ENCODE results near the gene TIAM2. TPM values are rescaled to one million over a fixed set of nuclear protein-coding genes. Genes with fewer than 3 reads are reported as not detected.
A peak's percentile ranks its signal among the peaks of the same experiment; 100 is the strongest.

The TIAM2 gene
- total RNA-seq, 1 donor from 2014 or later: 2.4 TPM

GRCh38 chr6:155003476-155003875 lies 8.4 kb downstream of the TIAM2 start:
- no peaks in the 10 kb centered on the region for H3K27me3 ChIP-seq (ENCODE audit: control insufficient read depth, insufficient read depth, low read length)
- no peak for FAIRE-seq
- no peak for TF ChIP-seq CTCF (IDR thresholded peaks at IDR 0.05; ENCODE audit: insufficient read depth, low read length, severe bottlenecking)
- no peaks in the 10 kb centered on the region for H3K36me3 ChIP-seq (ENCODE audit: control insufficient read depth, insufficient read depth, low read length)
- DNase-seq (ENCODE audit: low read depth): no peak
- H3K4me3 ChIP-seq (ENCODE audit: low read depth, low read length): no peak overlapping the region

- TF ChIP-seq CTCF (IDR thresholded peaks at IDR 0.05; ENCODE audit: insufficient read depth, low read length, severe bottlenecking): no peak
- Histone ChIP-seq H3K27me3 (ENCODE audit: control insufficient read depth, insufficient read depth, low read length) (no peaks in the 10 kb centered on the region), H3K36me3 (ENCODE audit: control insufficient read depth, insufficient read depth, low read length) (no peaks in the 10 kb centered on the region), H3K4me3 (ENCODE audit: low read depth, low read length) (no peak overlapping the region)
- DNase-seq (ENCODE audit: low read depth): peak; percentile 29
- FAIRE-seq: no peak
Measured at GRCh38 chr6:155004017-155004416, 8.9 kb downstream of the TIAM2 start.

DNA sequence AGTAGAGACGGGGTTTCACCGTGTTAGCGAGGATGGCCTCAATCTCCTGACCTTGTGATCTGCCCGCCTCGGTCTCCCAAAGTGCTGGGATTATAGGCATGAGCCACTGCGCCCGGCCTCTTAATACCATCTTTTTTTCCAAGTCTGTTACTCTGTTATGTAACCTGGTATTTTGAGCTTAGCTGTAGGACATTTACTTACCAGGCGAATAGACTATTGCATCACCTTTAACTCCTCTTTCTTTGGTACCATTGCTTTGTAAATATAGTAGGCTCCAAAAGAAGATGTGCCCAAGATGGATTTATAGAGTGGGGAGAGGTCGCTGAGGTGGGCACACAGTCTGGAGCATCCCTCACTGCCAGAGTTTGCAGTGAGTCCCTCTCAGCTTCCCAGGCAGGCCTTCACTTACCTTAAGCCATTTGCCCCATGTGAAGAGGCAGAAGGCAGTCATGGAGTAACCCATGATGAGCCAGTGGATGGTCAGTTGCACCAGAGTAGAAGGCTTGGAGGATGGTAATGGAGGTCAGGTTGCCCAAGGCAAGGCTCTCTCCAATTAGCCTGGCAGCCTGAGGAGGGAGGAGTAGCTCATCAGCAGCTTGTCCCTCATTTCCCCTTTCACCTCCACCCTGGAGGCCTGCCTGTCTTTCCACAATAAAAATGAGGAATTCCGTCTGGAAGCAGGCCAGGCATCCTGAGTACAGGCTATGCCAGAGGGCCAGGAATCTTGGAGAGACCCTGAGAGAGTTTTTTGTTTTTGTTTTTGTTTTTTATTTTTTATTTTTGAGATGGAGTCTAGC lies 9.7 kb downstream of the TIAM2 start:
- no peaks in the 10 kb centered on the region for H3K27me3 ChIP-seq (ENCODE audit: control insufficient read depth, insufficient read depth, low read length)
- H3K36me3 ChIP-seq (ENCODE audit: control insufficient read depth, insufficient read depth, low read length): no peaks in the 10 kb centered on the region
- peak; percentile 40 for FAIRE-seq
- DNase-seq (ENCODE audit: low read depth): no peak
- no peak overlapping the region for H3K4me3 ChIP-seq (ENCODE audit: low read depth, low read length)
- TF ChIP-seq CTCF (IDR thresholded peaks at IDR 0.05; ENCODE audit: insufficient read depth, low read length, severe bottlenecking): no peak

DNA sequence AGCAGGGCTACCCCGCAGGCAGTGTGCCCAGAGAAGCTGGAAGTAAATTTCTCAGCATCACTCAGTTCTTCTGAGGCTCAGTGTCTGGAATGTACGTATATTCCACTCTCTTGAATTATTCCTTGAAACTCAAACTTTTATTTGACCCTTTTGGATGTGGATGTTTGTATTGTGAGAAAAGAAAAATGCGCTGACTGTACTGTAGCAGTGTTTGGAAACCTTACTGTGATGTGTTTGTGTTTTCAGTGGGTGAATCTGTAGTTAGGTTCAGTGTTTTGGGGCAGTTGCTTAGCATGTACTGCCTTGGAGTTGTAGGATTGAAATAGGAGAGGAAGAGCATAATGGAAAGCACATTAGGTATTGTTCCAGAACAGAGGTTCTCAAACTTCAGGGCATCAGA lies 13.5 kb downstream of the TIAM2 start:
- FAIRE-seq: no peak
- Histone ChIP-seq H3K4me3 (ENCODE audit: low read depth, low read length) (no peak overlapping the region), H3K36me3 (ENCODE audit: control insufficient read depth, insufficient read depth, low read length) (no peaks in the 10 kb centered on the region), H3K27me3 (ENCODE audit: control insufficient read depth, insufficient read depth, low read length) (no peaks in the 10 kb centered on the region)
- TF ChIP-seq CTCF (IDR thresholded peaks at IDR 0.05; ENCODE audit: insufficient read depth, low read length, severe bottlenecking): no peak
- no peak for DNase-seq (ENCODE audit: low read depth)

GRCh38 chr6:155010940-155011339 lies 15.8 kb downstream of the TIAM2 start:
- no peak for FAIRE-seq
- Histone ChIP-seq H3K36me3 (ENCODE audit: control insufficient read depth, insufficient read depth, low read length) (no peaks in the 10 kb centered on the region), H3K27me3 (ENCODE audit: control insufficient read depth, insufficient read depth, low read length) (no peaks in the 10 kb centered on the region), H3K4me3 (ENCODE audit: low read depth, low read length) (no peak overlapping the region)
- DNase-seq (ENCODE audit: low read depth): no peak
- TF ChIP-seq CTCF (IDR thresholded peaks at IDR 0.05; ENCODE audit: insufficient read depth, low read length, severe bottlenecking): no peak
